ENCODE measurements around the gene TTLL8.

Gene TTLL8

DNA sequence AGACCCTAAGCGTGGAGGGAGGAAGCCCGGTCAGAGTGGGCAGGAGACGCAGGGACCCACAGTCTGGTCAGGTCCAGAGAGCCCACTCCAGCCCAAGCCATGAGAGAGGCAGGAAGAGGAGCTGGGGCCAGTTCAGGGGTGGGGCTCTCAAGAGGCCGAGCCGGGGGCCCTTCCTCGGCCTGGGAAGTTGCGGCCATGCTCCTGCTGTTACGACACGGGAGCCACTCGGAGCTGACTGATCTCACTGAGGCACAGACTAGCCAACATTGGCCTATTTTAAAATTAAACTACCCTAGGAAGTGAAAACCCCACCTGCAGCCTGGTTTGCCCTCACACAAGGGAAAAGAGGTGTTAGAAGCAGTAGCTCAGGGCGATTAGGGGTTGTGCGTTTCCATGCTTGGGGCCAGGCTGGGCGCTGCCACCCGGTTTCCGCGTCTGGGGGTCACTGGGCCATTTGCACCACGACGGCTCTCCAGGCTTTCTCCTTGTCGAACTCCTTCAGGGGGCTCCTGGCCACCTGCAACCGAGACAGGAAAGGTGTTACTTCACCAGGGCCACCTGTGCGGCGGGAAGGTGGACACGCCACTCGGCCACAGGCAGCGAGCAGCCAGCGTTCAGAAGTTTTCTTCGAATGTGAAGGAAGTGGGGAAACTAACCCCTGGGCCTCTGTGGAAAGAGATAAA lies 3.2 kb upstream of the TTLL8 start:
- DNase-seq (ENCODE audit: low read depth), result no peak

DNA sequence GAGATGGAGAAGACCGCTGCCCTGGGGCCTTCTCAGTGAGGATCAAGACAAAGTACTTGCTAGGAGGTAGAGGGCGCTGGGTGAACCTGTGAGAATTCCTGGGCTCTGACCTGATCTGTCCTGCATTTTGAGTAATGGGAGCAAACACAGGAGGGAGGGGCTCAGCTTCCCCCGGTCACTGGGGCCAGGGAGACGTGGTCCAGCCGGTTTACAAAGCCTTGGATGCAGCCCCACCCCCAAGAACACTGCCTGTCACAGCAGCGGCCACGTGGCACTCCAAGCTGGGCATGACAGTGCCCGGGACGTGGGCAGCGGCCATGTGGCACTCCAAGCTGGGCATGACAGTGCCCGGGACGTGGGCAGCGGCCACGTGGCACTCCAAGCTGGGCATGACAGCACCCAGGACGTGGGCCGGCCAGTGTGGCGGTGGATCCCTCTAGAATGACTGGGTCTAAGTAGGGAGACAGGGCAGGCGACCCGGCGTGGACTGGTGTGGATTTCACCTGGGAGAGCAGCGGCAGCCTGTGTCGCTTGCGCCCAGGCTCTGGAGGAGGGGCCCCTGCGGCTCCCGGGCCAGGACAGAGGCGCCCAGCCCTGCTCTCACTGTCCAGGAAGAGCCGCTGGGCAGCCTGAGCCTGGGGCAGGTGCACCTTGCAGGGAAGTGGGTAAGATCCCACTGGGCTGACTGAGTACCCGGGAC lies 2.5 kb upstream of the TTLL8 start:
- DNase-seq (ENCODE audit: low read depth), result no peak

DNA sequence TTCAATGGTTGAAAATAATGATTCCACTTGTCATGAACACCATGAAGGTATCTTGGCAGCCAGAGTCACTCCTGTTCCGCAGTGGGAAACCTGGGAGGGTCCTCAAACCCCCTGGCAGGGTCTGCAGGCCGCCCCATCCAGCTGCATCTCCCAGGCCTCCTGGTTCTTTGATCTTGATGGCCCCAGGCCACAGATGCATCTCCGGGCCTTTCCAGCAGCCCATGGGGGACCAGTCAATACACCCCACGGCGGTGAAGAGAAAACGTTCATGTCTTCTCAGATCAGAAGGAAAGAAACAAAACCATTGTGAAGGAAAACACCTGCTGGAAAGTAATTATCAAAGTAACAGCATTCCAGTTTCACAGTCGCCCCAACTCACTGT lies 1.8 kb upstream of the TTLL8 start:
- DNase-seq (ENCODE audit: low read depth), result no peak

DNA sequence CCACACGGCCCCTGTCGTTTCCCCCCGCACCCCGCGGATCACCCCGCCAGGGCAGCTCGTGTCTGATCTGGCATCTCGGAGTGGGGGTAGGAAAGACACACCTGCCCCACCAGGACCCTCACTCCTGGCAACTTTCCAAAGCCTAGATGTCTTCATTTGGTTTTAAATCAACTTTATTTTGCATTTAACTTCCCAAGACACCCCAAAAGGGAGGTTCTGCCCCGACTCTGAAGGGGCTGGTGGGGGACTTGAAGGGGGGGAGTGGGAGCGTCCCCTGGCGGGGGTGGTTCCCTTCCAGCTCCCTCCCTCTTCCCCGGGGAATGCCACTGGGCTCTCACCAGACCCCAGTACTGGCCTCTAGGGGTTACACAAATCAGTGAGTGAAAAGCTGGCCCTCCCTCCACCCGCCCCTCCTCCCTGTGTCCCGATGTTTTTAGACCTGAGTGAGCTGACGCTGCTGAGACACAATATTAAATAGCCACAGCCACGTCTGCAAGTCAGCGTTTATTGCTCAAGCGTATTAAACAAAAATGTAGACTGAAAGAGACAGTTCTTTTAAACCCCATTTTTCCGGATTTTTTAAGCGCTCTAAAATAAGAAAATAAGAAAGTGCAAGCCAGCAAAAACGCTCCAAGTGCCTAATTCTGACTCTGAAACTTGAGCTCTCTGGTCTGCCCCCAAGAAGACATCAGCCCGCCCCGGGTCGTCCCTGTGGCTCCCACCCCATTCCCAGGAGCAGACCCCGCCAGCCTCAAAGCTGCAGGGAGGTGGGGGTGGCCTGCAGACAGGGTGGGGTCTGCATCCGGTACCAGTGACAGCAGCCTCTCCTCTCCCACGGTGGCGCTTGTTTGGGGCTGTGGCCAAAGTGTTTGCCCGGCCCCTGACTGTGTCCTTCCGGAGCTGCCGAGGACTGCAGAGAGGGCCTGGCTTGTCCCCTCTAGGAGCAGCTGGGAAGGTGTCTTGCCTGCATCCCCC lies 1.1 kb upstream of the TTLL8 start:
- no peak for DNase-seq (ENCODE audit: low read depth)

DNA sequence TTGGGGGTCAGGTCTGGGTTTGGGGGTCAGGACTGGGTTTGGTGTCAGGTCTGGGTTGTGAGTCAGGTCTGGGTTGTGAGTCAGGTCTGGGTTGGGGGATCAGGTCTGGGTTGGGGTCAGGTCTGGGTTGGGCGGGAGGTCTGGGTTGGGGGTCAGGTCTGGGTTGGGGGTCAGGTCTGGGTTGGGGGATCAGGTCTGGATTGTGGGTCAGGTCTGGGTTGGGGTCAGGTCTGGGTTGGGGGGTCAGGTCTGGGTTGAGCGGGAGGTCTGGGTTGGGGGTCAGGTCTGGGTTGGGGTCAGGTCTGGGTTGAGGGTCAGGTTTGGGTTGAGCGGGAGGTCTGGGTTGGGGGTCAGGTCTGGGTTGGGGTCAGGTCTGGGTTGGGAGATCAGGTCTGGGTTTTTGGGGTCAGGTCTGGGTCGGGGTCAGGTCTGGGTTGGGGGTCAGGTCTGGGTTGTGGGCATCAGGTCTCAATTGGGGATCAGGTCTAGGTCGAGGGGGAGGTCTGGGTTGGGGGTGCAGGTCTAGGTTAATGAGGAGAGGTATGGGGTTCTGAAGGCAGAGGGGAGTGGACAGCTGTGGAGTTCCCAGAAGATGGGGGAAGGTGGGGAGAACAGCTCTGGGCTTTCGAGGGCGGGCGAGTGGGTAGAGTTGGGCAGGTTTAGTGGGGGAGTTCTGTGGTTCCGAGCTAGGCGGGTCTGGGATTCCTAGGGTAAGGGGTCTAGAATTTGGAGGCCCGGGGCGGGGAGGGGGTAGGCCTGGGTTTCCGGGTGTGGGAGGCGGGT lies 629 bp downstream of the TTLL8 start:
- DNase-seq (ENCODE audit: low read depth), result no peak

DNA sequence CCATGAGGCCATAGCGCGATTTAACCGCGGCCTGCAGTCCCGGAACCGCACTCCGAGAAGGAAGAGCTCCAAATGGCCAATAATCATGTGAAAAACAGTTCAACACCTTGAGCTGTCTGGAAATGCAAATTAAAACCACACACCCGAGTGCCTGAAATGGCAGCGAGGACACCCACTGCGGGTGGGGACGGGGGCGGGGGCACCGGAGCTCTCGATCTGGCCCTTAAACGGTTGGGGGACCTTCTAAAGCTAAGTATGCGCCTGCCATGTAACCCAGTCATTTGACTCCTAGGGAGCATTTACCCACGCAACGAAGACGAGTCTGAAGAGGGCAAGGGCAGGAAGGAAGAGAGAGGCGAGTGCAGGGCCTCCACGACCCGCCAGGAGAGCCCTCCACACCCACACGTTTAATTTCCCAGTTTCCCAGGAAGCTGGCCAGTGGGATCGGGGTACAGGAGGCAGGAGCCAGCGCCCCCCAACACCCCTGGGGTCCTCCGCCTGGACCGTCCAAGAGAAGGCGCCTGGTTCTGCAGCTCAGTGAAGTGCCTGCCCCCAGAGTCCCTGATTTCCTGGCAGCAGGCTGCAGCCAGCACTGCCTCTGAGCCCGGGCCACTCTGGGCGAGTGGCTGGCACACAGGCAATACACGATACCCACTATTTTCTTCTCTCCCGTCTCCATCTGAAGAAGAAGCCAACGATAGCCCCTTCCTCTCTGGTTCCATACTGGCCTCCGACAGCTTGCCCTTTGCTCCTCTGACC lies 1.7 kb downstream of the TTLL8 start:
- DNase-seq (ENCODE audit: low read depth), result no peak

DNA sequence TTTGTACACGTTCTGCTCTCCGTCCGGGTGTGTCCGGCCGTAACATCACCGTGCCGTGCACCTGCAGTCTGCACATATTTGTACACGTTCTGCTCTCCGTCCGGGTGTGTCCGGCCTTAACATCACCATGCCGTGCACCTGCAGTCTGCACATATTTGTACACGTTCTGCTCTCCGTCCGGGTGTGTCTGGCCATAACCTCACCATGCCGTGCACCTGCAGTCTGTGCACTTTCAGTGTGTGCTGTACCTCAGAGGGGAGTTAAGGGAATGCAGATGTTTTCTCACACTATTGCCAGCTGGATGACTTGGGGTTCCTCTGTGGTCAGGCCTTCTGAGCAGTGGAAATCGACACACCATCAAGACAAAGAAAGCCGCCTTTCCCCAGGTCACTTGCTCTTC lies 4.2 kb downstream of the TTLL8 start:
- no peak for DNase-seq (ENCODE audit: low read depth)

DNA sequence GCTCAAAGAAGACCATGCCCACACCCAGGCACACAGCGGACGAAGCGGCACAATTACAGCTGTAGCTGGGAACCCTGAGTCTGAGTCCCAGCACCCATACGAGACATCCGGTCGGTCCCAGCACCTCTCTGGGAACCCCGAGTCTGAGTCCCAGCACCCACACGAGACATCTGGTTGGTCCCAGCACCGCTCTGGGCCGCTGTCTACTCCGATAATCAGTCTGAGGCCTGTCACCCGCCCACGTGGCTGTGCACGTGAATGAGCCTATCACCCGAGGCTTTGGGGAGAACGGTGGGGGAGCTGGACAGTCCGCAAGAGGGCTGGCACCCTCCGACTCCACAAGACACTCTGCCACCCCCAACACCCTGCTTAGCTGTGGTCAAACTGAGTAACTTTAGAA lies 6.2 kb downstream of the TTLL8 start:
- no peak for DNase-seq (ENCODE audit: low read depth)

DNA sequence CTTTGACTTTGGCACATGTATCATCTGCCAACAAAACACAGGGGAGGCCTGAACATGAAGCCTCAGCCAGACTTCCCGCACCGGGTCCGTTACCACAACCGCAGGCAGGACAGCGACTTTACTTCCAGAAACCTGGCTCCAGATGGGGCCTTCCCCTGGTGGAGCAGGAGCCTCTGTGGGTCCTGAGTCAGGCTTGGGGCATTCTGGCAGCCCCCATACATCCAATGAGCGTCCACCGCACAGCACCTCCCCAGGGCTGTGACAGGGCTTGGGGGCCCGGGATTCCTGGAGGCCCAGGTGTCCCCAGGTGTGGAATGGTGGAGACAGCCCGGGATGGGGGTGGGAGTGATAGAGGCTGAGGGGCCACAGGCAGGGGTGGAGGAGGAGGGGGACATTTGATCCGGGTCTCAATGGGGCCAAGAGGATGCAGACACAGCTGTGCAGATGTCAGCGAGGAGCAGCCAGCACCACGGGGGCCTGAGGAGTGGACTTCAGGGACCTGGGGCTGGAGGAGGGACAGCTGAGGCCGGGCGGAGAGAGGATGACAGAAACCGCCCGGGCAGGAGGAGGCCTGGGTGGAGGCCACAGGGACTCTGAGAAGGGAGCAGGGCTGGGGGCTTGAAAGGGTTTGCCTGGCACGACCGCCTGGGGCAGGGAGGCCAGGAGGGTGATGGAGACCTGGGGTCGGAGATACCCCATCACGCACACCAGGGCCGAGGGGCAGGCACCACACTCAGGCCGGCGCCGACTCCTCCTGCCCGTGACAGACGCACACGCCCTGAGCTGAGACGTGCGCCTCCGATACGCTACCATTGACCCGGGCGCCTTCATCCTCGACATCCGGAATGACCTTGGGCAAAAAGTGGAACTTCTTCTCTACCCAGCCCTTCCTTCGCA lies 8.6 kb downstream of the TTLL8 start:
- no peak for DNase-seq (ENCODE audit: low read depth)

DNA sequence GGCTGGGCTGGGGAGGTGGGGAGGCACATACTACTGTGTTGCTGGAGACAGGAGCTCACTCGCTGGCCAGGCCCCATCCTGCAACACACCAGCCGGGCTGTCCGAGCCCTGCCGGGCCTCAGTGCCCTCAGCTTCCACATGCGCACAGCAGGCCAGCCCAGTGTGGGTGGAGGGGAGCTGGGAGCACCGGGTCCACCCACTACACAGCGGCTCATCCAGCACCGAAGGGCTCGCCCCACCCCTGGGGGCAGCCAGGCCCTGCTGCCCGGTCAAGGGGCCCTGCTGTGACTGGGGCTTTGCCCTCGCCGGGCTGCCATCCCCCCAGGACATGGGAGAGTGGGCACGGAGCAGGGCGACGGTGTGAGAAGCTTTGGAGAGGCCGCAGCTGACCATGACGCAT lies 9.3 kb downstream of the TTLL8 start:
- DNase-seq (ENCODE audit: low read depth), result no peak

DNA sequence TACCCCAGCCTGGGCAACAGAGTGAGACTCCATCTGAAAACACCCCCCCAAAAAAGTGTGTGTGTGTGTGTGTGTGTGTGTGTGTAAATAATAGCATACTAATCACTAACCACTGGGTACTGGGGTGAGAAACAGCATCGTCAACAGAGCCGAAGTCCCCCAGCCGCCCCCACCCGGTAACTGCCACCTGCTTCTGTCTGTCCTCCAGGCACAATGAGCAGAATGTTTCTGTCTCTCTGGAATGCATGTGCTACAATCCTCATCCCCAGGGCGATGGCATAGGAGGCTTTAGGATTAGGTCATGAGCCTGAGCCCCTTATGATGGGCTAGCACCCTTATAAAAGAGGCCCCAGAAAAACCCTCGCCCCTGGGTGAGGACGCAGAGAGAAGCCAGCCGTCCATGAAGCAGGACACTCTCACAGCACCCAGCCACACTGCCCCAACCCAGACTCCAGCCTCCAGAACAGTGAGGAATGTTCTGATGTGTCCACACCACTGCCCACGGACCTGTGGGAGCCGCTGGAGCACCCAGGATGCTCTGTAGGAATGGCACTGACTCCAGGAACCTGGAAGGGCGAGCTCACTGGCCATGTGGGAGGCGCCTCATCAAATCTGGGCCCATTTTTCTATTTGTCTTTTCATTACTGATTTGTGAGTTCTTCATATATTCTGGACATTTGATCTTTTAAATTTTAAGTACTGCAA lies 9.9 kb downstream of the TTLL8 start:
- DNase-seq (ENCODE audit: low read depth), result no peak

DNA sequence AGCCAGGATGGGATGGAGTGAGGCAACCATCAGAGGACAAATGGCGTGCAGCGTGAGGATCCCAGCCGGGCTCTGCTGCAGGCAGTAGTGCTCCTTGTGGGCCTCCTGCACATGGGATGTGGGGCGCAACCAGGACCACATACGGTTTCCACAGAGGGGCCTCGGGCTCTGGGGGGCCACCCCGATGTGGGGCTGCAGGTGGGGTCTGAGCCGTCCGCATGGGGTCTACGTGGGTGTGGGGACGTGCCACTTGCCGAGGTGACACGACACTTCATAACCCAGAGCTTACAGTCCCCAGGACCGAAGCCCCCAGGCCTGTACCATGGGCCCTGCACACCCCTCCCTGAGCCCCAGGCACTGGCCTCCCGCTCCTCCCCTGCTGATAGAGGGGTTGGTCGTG lies 10.8 kb downstream of the TTLL8 start:
- no peak for DNase-seq (ENCODE audit: low read depth)

DNA sequence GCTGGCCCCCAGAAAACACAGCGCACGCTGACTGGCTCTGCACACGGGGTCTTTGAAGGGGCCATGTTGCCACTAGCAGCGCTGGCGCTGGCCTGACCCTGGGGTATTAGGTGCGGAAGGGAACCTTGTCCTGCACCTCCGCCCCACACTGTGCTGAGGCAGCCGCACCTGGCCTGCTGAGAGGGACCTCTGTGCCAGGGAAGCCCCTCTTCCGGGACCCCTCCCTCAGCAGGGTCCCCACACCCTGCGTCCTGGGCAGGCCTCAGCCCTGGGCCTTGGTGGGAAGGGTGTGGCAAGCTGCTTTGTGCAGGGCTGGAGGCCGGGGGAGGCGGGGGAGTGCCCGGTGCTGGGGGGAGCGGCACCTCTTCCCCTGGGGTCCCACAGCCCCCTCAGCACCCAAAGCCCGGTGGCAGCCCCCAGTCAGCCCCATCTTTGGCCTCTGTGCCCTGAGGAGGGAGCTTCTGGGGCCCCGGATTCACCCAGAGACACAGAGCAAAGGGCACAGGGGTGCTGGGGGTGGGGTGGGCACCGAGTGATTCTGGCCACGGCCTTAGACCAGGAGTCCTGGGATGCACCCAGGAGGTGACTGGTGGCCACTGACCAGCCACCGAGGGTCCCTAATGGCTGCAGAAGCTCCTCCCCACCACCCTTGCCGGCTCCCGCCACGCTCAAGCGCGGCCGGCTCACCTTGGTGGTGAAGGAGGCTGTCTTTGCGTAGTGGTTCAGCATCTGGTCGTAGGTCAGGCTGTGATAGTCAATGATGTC lies 11.4 kb downstream of the TTLL8 start:
- DNase-seq (ENCODE audit: low read depth), result no peak

DNA sequence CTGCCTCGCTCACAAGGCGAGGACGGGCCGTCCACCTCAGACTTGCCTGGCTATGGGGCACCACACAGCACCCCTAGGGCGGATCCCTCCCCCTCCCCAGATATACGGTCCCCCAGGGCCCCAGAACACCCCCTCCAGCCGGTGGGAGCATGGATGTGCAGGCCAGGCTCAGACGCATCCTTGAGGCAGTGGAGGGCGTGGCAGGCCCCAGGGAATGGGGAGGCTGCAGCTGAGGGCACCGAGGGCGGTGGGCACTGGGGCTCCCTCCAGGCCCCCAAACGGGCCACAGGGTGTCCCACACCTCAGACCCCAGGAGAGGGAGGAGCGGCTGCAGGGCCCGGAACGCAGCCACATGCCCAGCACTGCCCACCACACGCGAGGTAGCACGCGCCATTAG lies 12.1 kb downstream of the TTLL8 start:
- DNase-seq (ENCODE audit: low read depth), result no peak

DNA sequence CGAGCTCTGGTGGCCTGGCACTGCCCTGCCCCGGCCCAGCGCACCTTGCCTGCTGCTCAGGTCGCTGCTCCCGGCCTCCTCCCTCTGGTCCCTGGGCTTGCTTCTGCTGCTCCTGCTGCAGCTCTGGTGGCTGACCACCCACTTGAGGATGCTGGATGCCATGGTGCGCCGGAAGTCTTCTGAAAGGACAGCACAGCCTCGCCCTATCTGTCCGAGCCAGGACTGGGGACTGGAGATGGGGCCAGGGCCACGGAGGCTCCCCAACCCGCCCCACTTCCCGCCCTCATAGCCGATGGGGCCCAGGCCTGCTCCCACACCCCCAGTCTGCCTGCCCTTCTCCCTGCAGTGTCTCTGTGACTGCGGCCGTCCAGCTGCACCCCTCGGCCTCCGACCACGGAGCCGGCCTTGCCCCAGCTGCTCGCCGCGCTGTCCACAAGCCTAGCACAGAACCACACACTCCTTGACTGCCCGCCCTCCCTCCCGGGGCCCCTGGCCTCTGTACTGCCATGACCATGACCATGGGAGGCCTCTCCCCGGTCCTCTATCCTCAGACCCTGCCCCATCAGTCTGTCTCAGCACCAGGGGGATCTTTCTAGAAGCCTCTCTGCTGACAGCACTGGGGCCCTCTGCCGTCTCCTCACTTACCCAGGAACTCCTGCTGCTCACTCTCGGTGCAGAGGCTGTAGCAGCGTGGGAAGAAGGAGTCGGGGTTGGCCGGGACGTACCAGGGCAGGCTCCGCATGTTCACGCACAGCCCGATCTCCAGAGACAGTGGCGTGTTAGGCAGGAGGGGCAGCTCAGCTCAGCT lies 12.7 kb downstream of the TTLL8 start:
- DNase-seq (ENCODE audit: low read depth), result no peak

DNA sequence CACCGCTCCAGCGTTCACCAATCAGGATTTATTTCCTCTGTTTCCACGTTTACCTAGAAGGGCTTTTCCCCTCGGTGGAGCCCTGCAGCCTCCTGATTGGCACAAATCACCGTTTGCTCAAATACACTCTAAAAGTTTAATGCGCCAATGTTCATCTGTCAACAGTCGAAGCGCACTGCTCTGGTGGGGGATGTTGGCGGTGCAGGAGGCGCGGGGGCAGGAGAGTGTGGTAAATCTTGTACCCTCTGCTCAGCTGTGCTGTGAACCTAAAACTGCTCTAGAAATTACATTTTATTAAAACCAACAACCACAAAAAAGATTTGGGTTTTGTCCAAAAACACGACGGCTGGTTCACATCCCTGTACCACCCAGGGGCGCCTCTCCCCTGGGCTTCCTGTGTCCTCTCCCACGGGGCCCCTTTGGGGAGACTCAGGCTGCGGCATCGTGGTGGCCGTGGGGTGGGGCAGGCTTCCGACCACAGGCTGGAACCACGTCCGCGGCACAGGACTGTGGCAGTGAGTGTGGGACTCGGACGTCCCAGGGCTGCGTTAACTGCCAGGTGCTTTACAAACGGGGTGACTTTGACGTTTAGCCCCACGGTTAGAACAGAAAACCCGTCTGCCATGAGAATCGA lies 13.5 kb downstream of the TTLL8 start:
- DNase-seq (ENCODE audit: low read depth), result no peak

DNA sequence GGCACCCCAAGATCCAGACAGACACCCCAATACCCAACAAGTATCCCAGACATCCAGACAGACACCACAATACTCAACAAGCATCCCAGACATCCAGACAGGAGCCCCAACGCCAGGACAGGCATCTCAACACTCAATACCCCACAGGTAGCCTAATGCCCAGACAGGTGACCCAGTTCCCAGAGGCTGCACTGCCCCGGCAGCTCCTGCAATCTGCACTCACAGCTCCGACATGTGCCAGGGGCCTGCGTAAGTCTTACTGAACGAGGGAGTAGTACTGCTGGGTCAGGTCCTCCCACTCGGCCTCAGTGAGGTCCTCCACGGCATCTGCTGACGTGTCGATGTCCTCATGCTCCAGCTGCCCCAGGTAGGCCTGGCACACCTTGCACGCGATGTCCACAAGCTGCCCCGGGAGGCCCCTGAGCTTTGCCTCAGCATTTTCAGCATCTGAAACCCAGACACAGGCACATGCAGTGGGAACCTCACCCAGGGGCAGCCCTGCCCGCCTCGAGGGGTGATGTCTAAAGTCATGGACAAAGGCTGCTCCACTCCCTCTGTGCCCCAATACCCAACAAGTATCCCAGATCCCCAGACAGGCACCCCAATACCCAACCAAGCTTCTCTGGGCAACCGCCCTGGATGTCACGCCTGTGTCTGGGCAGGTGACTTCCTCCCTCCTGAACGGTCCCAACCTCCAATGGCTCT lies 16.6 kb downstream of the TTLL8 start:
- no peak for DNase-seq (ENCODE audit: low read depth)
